Measurements from ENCODE around the gene RAMACL.
"Not testable (repeated sequence)": the region's sequence is repeated elsewhere in the genome, so short reads cannot be mapped to it uniquely, and the experiment has no call there.

RAMACL gene

DNA sequence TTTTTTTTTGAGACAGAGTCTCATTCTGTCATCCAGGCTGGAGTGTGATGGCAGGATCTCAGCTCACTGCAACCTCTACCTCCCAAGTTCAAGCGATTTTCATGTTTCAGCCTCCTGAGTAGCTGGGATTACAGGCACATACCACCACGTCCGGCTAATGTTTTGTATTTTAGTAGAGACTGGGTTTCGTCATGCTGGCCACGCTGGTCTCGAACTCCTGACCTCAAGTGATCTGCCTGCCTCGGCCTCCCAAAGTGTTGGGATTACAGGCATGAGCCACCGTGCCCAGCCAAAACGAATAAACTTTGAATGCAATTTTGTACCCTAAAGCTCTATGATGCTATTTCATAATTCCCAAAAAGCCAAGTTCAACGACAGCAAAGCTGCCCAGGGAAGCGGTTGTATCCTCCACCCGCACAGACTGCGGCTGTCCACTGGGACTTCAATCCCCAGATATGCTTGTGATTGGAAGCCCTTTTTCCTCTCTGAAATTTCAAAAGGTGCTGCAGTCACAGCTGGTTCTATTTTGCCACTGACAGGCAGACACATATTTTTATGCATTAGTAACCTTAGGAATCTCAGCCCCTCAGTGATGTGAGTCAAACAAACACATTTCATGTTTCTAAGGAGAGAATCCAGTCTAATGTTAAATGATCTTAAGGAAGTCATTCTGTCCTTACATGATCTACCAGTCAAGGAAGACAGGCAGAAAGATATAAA, 8.7 kb upstream of the RAMACL start:
- no peak for DNase-seq

DNA sequence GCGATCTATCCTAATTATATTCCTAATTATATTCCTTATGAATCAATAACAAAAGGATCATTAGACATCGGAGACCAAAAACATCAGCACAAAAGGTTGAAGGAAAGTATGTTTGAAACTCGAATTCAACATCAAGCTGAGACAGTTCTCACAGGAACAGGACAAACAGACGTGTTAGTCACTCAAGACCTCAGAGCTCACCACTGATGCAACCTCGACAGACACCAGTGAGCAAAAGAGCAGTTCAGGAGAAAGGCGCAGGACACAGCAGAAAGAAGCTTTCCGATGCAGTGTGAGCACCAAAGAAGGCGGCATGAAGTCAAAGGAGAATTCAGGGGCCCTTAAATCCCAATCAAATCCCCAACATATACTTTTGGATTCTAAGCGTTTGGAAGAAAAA, 6.3 kb upstream of the RAMACL start:
- no peak for DNase-seq

DNA sequence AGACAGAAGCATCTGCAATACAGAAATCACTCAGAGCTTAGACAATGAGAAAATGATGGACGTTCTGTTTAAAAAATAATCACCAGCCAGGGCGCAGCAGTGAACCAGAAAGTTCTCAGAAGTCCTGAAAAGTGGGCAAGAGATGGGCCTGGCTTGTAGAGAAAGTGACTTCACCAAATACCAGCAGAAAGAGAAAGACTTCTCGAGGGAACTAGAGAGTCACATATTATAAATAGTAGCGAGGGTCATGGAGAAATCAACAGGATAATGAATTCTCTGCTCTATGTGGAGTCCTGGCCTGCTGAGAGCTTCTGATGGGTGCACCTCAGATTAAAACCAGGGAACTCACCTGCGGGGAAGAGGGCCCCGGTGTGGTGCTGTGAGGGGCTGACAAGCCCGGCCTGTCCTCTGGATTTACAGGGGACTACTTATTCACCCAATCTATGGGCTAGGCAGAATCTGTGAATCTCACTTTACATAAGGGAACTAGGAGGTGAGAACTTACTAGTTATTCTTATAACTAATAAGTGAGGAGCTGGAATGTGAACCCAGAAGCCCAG, 5.6 kb upstream of the RAMACL start:
- no peak for DNase-seq

GRCh38 chr6:166591026-166591425, 4.5 kb upstream of the RAMACL start:
- no peak for DNase-seq

GRCh38 chr6:166589786-166590574, 3.5 kb upstream of the RAMACL start:
- DNase-seq: no peak

GRCh38 chr6:166589337-166589731, 2.9 kb upstream of the RAMACL start:
- DNase-seq: no peak

DNA sequence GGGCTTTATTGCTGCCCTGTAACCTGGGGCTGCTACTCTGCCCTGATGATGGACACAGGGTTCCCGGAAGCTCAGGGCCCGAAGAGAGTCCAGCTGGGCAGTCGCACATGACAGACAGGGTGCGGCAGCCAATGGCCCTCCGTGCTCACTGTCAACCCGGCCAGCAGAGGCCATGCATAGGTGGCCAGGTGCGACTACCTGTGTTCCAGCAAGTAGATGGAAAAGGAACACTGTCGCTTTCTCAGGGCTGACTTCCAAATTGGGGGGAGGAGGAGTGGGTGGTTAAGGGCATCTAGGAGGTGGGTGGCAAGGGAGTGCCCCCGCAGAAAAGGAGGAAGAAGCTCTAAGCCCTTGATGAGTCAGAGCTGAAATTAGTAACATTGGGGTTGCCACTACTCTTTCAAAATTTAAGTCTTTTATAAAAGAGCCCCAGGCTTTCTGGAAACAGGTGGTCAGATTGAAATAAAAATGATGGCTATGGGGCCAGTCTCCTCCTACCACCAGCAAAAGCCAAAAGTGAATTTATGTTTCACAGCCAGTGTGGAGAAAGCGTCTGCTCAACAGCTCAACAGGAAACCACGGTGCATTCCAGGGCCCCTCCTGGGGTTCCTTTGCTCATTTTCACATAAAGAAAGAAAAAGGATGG, 2.3 kb upstream of the RAMACL start:
- DNase-seq: no peak

DNA sequence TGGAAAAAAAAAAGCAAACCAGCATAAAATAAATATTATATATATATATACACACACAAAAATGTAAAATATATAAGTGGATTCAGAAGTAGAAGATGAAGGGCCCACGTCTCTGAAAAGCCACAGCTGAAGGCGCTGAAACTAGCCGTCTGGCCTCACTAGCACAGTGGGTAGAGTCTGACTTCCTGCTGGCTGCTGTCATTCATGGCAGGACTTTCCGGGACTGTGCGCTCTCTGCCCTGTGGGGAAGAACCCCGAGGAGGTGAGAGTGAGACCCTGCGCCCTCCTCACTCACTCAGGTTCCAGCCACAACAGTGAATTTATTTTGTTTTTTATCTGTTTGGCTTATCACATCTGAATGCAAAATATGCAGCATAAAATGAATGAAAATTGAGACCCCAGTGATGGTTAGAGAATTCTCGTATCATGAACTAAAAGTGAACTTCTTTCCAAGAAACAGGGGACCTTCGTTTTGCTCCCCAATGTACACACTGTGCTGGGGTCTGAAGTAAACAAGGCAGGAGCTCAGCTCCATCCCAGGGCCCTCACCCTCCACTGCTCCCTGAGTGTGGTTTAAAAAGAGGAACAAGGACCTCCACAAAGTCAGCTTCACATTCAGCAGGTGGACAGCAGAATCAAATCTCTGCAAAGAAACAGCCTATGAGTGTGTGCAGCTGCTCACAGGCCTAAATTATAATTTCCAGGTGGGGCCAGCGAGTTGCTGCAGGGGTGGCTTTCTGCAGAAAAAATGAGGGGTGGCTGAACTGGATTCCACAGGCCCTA, 1.3 kb upstream of the RAMACL start:
- no peak for DNase-seq

DNA sequence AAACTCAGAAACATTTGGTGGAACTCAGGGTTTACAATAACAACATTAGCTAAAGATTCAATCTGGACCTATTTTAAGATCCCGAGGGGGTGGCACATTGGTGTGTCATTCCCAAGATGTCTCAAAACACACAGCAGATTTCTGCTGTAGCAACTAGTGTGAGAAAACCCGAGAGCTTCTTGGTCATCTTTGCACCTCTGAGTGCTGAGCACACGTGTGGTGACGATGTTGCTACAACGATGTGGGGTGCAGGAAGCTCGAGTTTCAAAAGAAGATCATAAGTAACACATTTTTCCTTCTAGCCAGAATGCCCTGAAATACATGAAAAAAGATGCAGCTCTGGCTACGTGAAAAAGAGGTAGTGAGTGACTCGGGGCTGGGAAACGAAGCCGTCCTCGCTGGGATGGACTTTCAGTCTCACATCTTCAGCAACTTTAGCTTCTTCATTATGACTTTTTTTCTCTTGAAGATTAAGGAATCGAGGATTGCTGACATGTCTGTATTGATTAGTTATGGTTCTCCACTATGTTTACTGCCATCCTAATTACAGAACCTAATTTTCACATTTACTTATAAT, 1.5 kb downstream of the RAMACL start:
- no peak for DNase-seq

DNA sequence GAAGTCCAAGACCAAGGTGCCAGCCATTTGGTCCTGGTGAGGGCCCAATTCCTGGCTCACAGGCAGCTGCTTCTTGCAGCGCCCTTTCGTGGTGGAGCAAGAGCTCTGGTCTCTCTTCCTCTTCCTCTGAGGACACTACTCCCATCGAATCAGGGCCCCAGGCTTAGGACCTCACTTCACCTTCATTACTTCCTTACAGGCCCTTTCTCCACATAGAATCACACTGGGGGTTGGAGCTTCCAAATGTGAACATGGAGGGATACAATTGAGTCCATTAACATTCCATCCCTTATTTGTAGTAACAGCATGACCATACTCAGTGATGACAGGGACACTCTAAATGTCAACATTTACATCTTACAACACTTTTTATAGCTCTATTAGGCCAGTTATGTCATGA, 2.3 kb downstream of the RAMACL start:
- no peak for DNase-seq

- no peak for DNase-seq
Observed at GRCh38 chr6:166583230-166583965, 3.1 kb downstream of the RAMACL start.

DNA sequence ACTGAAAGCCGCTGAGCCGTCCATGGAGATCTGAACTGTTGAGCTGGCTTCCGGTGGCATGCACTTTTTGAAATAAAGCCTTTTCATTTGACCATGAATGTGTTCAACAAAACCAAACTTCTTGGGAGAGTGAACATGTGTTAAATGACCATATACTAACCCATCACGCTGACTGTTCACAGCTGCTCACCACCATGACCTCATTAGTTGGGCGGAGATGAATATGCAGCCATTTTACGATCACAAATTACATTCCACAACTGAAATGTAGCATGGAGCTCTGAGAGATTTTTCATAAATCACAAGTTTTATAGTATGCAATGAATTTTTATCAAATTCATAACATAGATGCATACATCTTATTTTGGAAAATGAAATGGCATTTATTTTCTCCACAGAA, 4.2 kb downstream of the RAMACL start:
- no peak for DNase-seq

GRCh38 chr6:166581801-166582200, 4.7 kb downstream of the RAMACL start:
- DNase-seq: not testable (repeated sequence)

DNA sequence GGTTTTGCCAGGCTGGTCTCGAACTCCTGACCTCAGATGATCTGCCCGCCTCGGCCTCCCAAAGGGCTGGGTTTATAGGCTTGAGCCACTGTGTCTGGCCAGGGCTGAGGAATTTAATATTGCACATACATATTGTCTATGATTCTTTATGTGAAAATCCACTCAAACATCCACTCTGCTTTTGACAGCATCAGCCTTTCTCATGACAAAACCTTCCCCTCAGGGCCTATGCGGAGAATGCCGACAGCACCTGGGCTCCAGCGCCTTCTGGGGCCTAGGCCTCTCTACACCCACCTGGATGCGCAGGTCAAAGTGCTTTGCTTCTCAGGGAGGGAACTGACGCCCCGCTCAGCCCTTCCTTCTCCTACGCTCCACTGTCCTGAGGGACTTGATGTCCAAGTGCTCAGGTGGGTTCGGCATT, 5.4 kb downstream of the RAMACL start:
- no peak for DNase-seq

DNA sequence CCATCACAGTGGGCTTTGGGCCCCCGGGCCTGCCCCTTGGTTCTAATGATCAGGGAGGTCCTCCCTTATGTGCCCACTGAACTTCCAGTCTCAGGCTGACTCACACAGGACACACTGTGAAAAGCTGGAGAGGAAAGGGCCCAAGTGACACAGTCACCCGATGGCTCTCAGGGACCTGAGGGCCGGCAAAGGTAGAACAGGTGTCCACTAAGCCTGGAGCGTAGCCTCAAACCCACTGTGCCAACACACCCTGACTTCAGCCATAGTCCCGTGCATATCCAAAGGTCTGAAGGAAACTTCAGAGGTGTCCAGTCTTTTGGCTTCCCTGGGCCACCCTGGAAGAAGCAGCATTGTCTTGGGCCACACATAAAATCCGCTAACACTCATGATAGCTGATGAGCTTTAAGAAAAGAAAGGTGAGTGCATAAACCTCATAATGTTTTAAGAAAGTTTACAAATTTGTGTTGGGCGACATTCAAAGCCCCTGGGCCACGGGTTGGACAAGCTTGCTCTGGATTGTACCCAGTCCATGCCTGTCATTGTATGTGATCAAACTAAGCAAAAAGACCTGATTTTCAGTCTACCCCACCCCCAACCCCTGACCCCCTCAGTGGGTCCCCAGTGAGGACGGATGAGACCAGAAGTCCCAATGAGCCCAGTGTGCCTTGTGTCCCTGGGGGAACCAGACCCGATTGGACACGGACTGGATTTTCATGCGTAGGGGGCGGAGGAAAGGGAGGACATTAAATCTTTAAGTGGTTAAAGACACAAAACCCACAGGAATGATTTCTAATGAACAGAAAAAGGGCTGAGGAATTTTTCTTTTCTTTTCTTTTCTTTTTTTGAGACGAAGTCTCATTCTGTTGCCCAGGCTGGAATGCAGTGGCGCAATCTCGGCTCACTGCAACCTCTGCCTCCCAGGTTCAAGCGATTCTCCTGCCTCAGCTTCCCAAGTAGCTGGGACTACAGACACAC, 6.1 kb downstream of the RAMACL start:
- no peak for DNase-seq

DNA sequence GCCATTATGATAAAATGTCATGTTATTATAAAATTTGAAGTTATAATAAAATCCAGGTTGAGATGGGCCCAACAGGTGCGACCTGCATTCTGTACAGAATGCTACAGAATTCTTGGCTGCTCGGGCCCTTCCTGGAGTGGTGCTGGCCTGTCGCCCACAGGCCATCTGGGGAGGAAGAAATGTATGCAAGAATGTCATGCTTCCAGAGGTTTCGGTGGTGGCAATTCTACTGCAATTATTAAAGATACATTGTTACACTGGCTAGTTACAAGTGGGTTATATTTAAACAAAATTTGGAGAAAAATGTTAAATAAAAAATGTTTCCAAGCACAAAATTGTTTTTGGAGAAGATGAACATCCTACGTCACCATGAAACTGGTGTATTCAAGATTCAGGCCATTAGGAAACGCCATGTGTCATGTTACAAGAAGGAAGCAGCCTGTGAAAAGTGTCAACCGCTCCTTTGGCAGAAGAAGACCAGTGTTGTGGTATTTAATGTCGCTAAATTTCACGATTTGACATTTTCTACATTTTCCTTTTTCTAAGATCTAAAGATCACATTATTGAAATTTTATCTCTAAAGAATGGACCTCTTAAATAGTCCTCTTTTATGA, 7.1 kb downstream of the RAMACL start:
- no peak for DNase-seq

GRCh38 chr6:166578536-166579236, 7.8 kb downstream of the RAMACL start:
- DNase-seq: no peak

DNA sequence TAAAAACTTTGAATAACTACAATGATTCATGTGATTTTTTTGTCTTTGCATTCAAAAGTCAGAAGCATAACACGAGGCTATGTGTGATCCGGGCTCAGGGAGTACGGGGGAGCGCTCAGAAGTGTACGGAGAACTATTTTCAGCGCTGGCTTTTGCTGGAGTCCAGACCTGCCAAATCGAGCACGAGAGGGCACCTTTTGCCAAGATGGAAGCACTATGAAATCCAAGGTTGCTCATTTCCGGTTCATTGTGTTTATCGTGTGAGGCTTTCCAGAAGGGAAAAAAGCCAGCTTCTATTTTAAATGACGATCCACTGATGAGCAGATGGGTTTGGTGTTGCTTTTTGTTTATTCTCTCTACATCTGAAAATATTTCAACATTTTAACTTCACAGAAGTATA, 11.3 kb downstream of the RAMACL start:
- DNase-seq: no peak

- no peak for DNase-seq
Observed at GRCh38 chr6:166573511-166574216, 12.8 kb downstream of the RAMACL start.
